ENCODE data around the gene ATAD3C. TPM values are rescaled to one million over a fixed set of nuclear protein-coding genes. Genes with fewer than 3 reads are reported as not detected.
"Not testable (repeated sequence)": the region's sequence is repeated elsewhere in the genome, so short reads cannot be mapped to it uniquely, and the experiment has no call there.

The ATAD3C gene
- total and polyA plus RNA-seq, 7 donors, result under 0.01 to 1.5 (median 0.45) TPM; not detected in 1

GRCh38 chr1:1510912-1511532 lies 61.5 kb downstream of the ATAD3C start:
- intact Hi-C loops (cut with DNase I), result loop anchor here (5.0 kb wide), 1 partner anchor 396 kb away; no protein-coding TSS in a partner anchor
- TF ChIP-seq CTCF (IDR thresholded peaks at IDR 0.05) (no peak), POLR2AphosphoS5 (IDR thresholded peaks at IDR 0.05) (no peak), POLR2A (IDR thresholded peaks at IDR 0.05) (no peak), EP300 (IDR thresholded peaks at IDR 0.05) (no peak)
- H3K27ac ChIP-seq, result peak overlapping the region; percentile 86 to 96 (median 92)
- H3K4me3 ChIP-seq, result peak overlapping the region; percentile 64 to 97 (median 72)
- WGBS, 2 donors, result 11 to 18% methylated on average over 17 of the region's 17 CpGs
- no peaks in the 10 kb centered on the region for H3K9me3 ChIP-seq
- no peak for DNase-seq
- H3K4me1 ChIP-seq, result peaks cover 0 to 16% (median 13%) of the 10 kb centered on the region in 4 donors
- no peaks in the 10 kb centered on the region for H3K36me3 ChIP-seq
- H3K27me3 ChIP-seq, result no peaks in the 10 kb centered on the region

GRCh38 chr1:1511533-1512285 lies 62.2 kb downstream of the ATAD3C start, which contains the start of gene ATAD3A:
ATAD3A (plus strand) TSS chr1:1512162; CDS start chr1:1512269, 107 bp downstream.
- 0% methylated on average over 99 of the region's 99 CpGs for WGBS, 2 donors
- H3K36me3 ChIP-seq, result peaks cover 0 to 6% (median 0%) of the 10 kb centered on the region in 4 donors
- H3K27me3 ChIP-seq, result no peaks in the 10 kb centered on the region
- peaks cover 0 to 16% (median 13%) of the 10 kb centered on the region in 4 donors for H3K4me1 ChIP-seq
- TF ChIP-seq POLR2A (IDR thresholded peaks at IDR 0.05) (peak; percentile 56 to 63), CTCF (IDR thresholded peaks at IDR 0.05) (no peak), POLR2AphosphoS5 (IDR thresholded peaks at IDR 0.05) (peak; percentile 91 to 94 (median 92)), EP300 (IDR thresholded peaks at IDR 0.05) (peak in 1 of 4 donors; percentile 65)
- peak within 1 kb of the TSS; percentile 86 to 96 (median 92) for H3K27ac ChIP-seq
- H3K9me3 ChIP-seq, result no peaks in the 10 kb centered on the region
- intact Hi-C loops (cut with DNase I), result loop anchor here (5.0 kb wide), 1 partner anchor 396 kb away; no protein-coding TSS in a partner anchor
- H3K4me3 ChIP-seq, result peak within 1 kb of the TSS; percentile 64 to 97 (median 72)
- DNase-seq, result peak; percentile 99

GRCh38 chr1:1512425-1512824 lies 62.9 kb downstream of the ATAD3C start:
- not testable (repeated sequence) for H3K27me3 ChIP-seq, H3K36me3 ChIP-seq, H3K9me3 ChIP-seq, DNase-seq
- peak overlapping the region; percentile 64 to 97 (median 72) for H3K4me3 ChIP-seq
- peak overlapping the region; percentile 86 to 96 (median 92) for H3K27ac ChIP-seq
- H3K4me1 ChIP-seq, result peaks cover 0 to 16% (median 13%) of the 10 kb centered on the region in 4 donors
- 0% methylated on average over 47 to 49 of the region's 52 CpGs for WGBS, 2 donors
- intact Hi-C loops (cut with DNase I), result loop anchor here (5.0 kb wide), 1 partner anchor 395 kb away; no protein-coding TSS in a partner anchor

GRCh38 chr1:1513675-1514074 lies 64.2 kb downstream of the ATAD3C start:
- H3K9me3 ChIP-seq, H3K27me3 ChIP-seq, DNase-seq, H3K27ac ChIP-seq, H3K4me3 ChIP-seq: not testable (repeated sequence)
- H3K4me1 ChIP-seq, result peaks cover 0 to 16% (median 13%) of the 10 kb centered on the region in 4 donors
- WGBS, 2 donors, result 88 to 91% methylated on average over 18 of the region's 18 CpGs
- peaks cover 0 to 16% (median 6%) of the 10 kb centered on the region in 4 donors for H3K36me3 ChIP-seq
- intact Hi-C loops (cut with DNase I), result loop anchor here (5.0 kb wide), 1 partner anchor 394 kb away; no protein-coding TSS in a partner anchor

- DNase-seq, H3K4me3 ChIP-seq, H3K27ac ChIP-seq, H3K27me3 ChIP-seq, H3K9me3 ChIP-seq: not testable (repeated sequence)
- peaks cover 0 to 16% (median 13%) of the 10 kb centered on the region in 4 donors for H3K4me1 ChIP-seq
- intact Hi-C loops (cut with DNase I), result loop anchor here (5.0 kb wide), 1 partner anchor 393 kb away; no protein-coding TSS in a partner anchor
- H3K36me3 ChIP-seq, result peaks cover 0 to 16% (median 8%) of the 10 kb centered on the region in 4 donors
- 70 to 85% methylated on average over 14 of the region's 16 CpGs for WGBS, 2 donors
Observed at GRCh38 chr1:1514376-1514775, 64.9 kb downstream of the ATAD3C start.

- intact Hi-C loops (cut with DNase I); H3K27ac ChIP-seq; H3K9me3 ChIP-seq; H3K4me1 ChIP-seq; H3K27me3 ChIP-seq; H3K4me3 ChIP-seq; DNase-seq: not testable (repeated sequence)
- H3K36me3 ChIP-seq, result peaks cover 0 to 36% (median 16%) of the 10 kb centered on the region in 4 donors
- WGBS, 2 donors, result 97 to 98% methylated on average over 14 of the region's 14 CpGs
Observed at GRCh38 chr1:1516923-1517322, 67.4 kb downstream of the ATAD3C start.

Measured in sigmoid colon (tissue), 7 donors.